ENCODE data around the gene ABCF3. TPM values are rescaled to one million over a fixed set of nuclear protein-coding genes. Genes with fewer than 3 reads are reported as not detected.
A peak's percentile ranks its signal among the peaks of the same experiment; 100 is the strongest.
"Not testable (repeated sequence)": the region's sequence is repeated elsewhere in the genome, so short reads cannot be mapped to it uniquely, and the experiment has no call there.

Gene ABCF3
- total and polyA plus RNA-seq, 2 experiments from 2014 or later = 47.8 to 59.1 TPM

- WGBS, 2 experiments (ENCODE audit: low coverage in 1 of 2, low lambda C conversion rate in 2 of 2, missing lambda C conversion rate in 2 of 2) = 0 to 7% methylated on average over 3 to 6 of the region's 6 CpGs
- H3K4me3 ChIP-seq = peak overlapping the region; percentile 89
- H3F3A ChIP-seq (ENCODE audit: insufficient read depth) = peaks cover 20% of the 10 kb centered on the region
- peak; percentile 61 for DNase-seq
- H3K36me3 ChIP-seq (ENCODE audit: low read depth) = no peaks in the 10 kb centered on the region
- H2AFZ ChIP-seq = no peak overlapping the region
- no peaks in the 10 kb centered on the region for H3K27me3 ChIP-seq (replicated peaks; ENCODE audit: insufficient read depth)
- in situ Hi-C loops (cut with MboI) = no loop called here
- H3K9me3 ChIP-seq (ENCODE audit: low read depth) = no peaks in the 10 kb centered on the region
- H4K20me1 ChIP-seq (ENCODE audit: insufficient read depth) = no peaks in the 10 kb centered on the region
- H3K9me2 ChIP-seq (ENCODE audit: insufficient read depth) = no peaks in the 10 kb centered on the region
- H3K4me2 ChIP-seq (ENCODE audit: unreplicated experiment) = peak overlapping the region; percentile 95
- peak overlapping the region; percentile 68 for H3K27ac ChIP-seq
- H3K79me2 ChIP-seq (ENCODE audit: insufficient read depth) = peaks cover 61% of the 10 kb centered on the region
- TF ChIP-seq EZH2phosphoT487 (IDR thresholded peaks at IDR 0.05; ENCODE audit: insufficient read depth, low read depth) = no peak
- no peak for TF ChIP-seq EZH2 (IDR thresholded peaks at IDR 0.05; ENCODE audit: insufficient read depth, poor library complexity, severe bottlenecking)
- H3K4me1 ChIP-seq (ENCODE audit: insufficient read depth) = peaks cover 38% of the 10 kb centered on the region
- H3K9ac ChIP-seq = peak overlapping the region; percentile 90
Observed at GRCh38 chr3:184156522-184156955, 29.5 kb upstream of the ABCF3 start.

- no peak for DNase-seq
- TF ChIP-seq EZH2phosphoT487 (IDR thresholded peaks at IDR 0.05; ENCODE audit: insufficient read depth, low read depth) (no peak), EZH2 (IDR thresholded peaks at IDR 0.05; ENCODE audit: insufficient read depth, poor library complexity, severe bottlenecking) (no peak)
- peaks cover 45% of the 10 kb centered on the region for H3K4me1 ChIP-seq (ENCODE audit: insufficient read depth)
- no peaks in the 10 kb centered on the region for H4K20me1 ChIP-seq (ENCODE audit: insufficient read depth)
- in situ Hi-C loops (cut with MboI) = no loop called here
- no peaks in the 10 kb centered on the region for H3K36me3 ChIP-seq (ENCODE audit: low read depth)
- H3K27ac ChIP-seq = peak overlapping the region; percentile 68
- H3K9me3 ChIP-seq (ENCODE audit: low read depth) = no peaks in the 10 kb centered on the region
- peak overlapping the region; percentile 95 for H3K4me2 ChIP-seq (ENCODE audit: unreplicated experiment)
- no peak overlapping the region for H2AFZ ChIP-seq
- H3K9me2 ChIP-seq (ENCODE audit: insufficient read depth) = no peaks in the 10 kb centered on the region
- peaks cover 67% of the 10 kb centered on the region for H3K79me2 ChIP-seq (ENCODE audit: insufficient read depth)
- H3K4me3 ChIP-seq = peak overlapping the region; percentile 89
- peaks cover 27% of the 10 kb centered on the region for H3F3A ChIP-seq (ENCODE audit: insufficient read depth)
- peak overlapping the region; percentile 90 for H3K9ac ChIP-seq
- H3K27me3 ChIP-seq (replicated peaks; ENCODE audit: insufficient read depth) = no peaks in the 10 kb centered on the region
Observed at GRCh38 chr3:184157206-184157605, 28.8 kb upstream of the ABCF3 start.

GRCh38 chr3:184158404-184158803 lies 27.6 kb upstream of the ABCF3 start:
- DNase-seq = no peak
- Histone ChIP-seq H3K27ac (peak overlapping the region; percentile 68), H3K4me3 (peak overlapping the region; percentile 89; the same call in 1 of the 2 replicates), H2AFZ (no peak overlapping the region), H3K79me2 (ENCODE audit: insufficient read depth) (peaks cover 79% of the 10 kb centered on the region), H3K27me3 (replicated peaks; ENCODE audit: insufficient read depth) (no peaks in the 10 kb centered on the region), H3K9ac (peak overlapping the region; percentile 90), H3K36me3 (ENCODE audit: low read depth) (no peaks in the 10 kb centered on the region), H3K9me3 (ENCODE audit: low read depth) (no peaks in the 10 kb centered on the region), H3F3A (ENCODE audit: insufficient read depth) (peaks cover 28% of the 10 kb centered on the region), H3K4me2 (ENCODE audit: unreplicated experiment) (no peak overlapping the region), H4K20me1 (ENCODE audit: insufficient read depth) (no peaks in the 10 kb centered on the region), H3K9me2 (ENCODE audit: insufficient read depth) (no peaks in the 10 kb centered on the region), H3K4me1 (ENCODE audit: insufficient read depth) (peaks cover 53% of the 10 kb centered on the region)
- 75 to 84% methylated on average over 4 of the region's 4 CpGs for WGBS, 2 experiments (ENCODE audit: low coverage in 1 of 2, low lambda C conversion rate in 2 of 2, missing lambda C conversion rate in 2 of 2)
- TF ChIP-seq EZH2 (IDR thresholded peaks at IDR 0.05; ENCODE audit: insufficient read depth, poor library complexity, severe bottlenecking) = no peak
- TF ChIP-seq EZH2phosphoT487 (IDR thresholded peaks at IDR 0.05; ENCODE audit: insufficient read depth, low read depth) = no peak
- in situ Hi-C loops (cut with MboI) = no loop called here

- DNase-seq = peak; percentile 74
- H3K4me3 ChIP-seq = peak overlapping the region; percentile 33
- H3K9me3 ChIP-seq (ENCODE audit: low read depth) = no peaks in the 10 kb centered on the region
- peak overlapping the region; percentile 49 for H3K4me2 ChIP-seq (ENCODE audit: unreplicated experiment)
- TF ChIP-seq EZH2phosphoT487 (IDR thresholded peaks at IDR 0.05; ENCODE audit: insufficient read depth, low read depth) (no peak), EZH2 (IDR thresholded peaks at IDR 0.05; ENCODE audit: insufficient read depth, poor library complexity, severe bottlenecking) (no peak)
- H3K27me3 ChIP-seq (replicated peaks; ENCODE audit: insufficient read depth) = no peaks in the 10 kb centered on the region
- H3K4me1 ChIP-seq (ENCODE audit: insufficient read depth) = peaks cover 50% of the 10 kb centered on the region
- H3K27ac ChIP-seq = peak overlapping the region; percentile 82
- peaks cover 24% of the 10 kb centered on the region for H3F3A ChIP-seq (ENCODE audit: insufficient read depth)
- in situ Hi-C loops (cut with MboI) = no loop called here
- no peaks in the 10 kb centered on the region for H3K9me2 ChIP-seq (ENCODE audit: insufficient read depth)
- 4% methylated on average over 2 of the region's 2 CpGs for WGBS, 2 experiments (ENCODE audit: low coverage in 1 of 2, low lambda C conversion rate in 2 of 2, missing lambda C conversion rate in 2 of 2)
- H3K36me3 ChIP-seq (ENCODE audit: low read depth) = peaks cover 7% of the 10 kb centered on the region; the same call in 1 of the 2 replicates
- no peak overlapping the region for H2AFZ ChIP-seq
- peaks cover 96% of the 10 kb centered on the region for H3K79me2 ChIP-seq (ENCODE audit: insufficient read depth)
- no peaks in the 10 kb centered on the region for H4K20me1 ChIP-seq (ENCODE audit: insufficient read depth)
- peak overlapping the region; percentile 64 for H3K9ac ChIP-seq
Observed at GRCh38 chr3:184160456-184160855, 25.5 kb upstream of the ABCF3 start.

GRCh38 chr3:184162571-184163070 lies 23.4 kb upstream of the ABCF3 start:
- H3K27me3 ChIP-seq (replicated peaks; ENCODE audit: insufficient read depth); in situ Hi-C loops (cut with MboI); H3K4me2 ChIP-seq (ENCODE audit: unreplicated experiment); H4K20me1 ChIP-seq (ENCODE audit: insufficient read depth); H3K9me3 ChIP-seq (ENCODE audit: low read depth); H3K9me2 ChIP-seq (ENCODE audit: insufficient read depth); H2AFZ ChIP-seq; H3K4me3 ChIP-seq: not testable (repeated sequence)
- Histone ChIP-seq H3K9ac (0 out of 2 replicates have a peak overlapping the region, but pooled peaks have one; percentile 5), H3K4me1 (ENCODE audit: insufficient read depth) (peaks cover 42% of the 10 kb centered on the region), H3F3A (ENCODE audit: insufficient read depth) (peaks cover 42% of the 10 kb centered on the region), H3K79me2 (ENCODE audit: insufficient read depth) (peaks cover 96% of the 10 kb centered on the region), H3K27ac (peak overlapping the region; percentile 82), H3K36me3 (ENCODE audit: low read depth) (peaks cover 22% of the 10 kb centered on the region)
- WGBS, 2 experiments (ENCODE audit: low coverage in 1 of 2, low lambda C conversion rate in 2 of 2, missing lambda C conversion rate in 2 of 2) = 42 to 45% methylated on average over 8 of the region's 8 CpGs
- DNase-seq = peak; percentile 57
